Cardiac fibroblast (primary cell): ENCODE results near the gene KLHL5.

Experiments
- DNase-seq, 2 donors: peaks; one replicate each; pipeline versions ENCODE4 v3.0.0 to v3.0.0-alpha.2; 2010; ENCODE audit warnings: low read depth in 2 of 2
- H3K4me3 ChIP-seq, 2 donors: replicated peaks in 1 of 2; 1 replicate in 1 of 2; 2 replicates in 1 of 2; pipeline ENCODE4 v1.5.1; 2011; ENCODE audit warnings: low read depth in 2 of 2, low read length in 2 of 2, mild to moderate bottlenecking in 2 of 2, moderate library complexity in 1 of 2
- TF ChIP-seq, protein P1 (sequence below): IDR thresholded peaks from one replicate; pipeline ENCODE4 v1.5.1; 2011; ENCODE audit warnings: low read depth, mild to moderate bottlenecking, low read length, inconsistent platforms

The KLHL5 gene

DNA sequence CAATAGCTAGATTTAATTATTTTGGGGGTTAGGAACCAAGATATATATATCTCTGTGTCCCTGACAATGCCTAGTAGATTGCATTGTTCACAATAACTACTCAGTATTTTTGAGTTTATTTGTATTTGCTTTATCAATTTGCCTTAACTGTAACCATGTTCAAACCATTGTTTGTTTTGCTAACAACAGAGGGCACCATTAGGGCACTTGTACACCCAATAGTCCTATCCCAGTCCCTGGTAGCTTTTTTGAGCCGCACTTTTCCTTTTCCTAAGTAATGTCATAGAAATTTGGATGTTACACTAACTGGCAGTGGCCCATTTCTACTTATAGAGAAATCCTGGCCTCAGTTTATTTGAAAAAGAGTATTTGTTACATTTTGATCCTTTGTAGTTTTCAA, 575 bp upstream of the KLHL5 start:
- no peak for DNase-seq
- TF ChIP-seq, protein P1, sequence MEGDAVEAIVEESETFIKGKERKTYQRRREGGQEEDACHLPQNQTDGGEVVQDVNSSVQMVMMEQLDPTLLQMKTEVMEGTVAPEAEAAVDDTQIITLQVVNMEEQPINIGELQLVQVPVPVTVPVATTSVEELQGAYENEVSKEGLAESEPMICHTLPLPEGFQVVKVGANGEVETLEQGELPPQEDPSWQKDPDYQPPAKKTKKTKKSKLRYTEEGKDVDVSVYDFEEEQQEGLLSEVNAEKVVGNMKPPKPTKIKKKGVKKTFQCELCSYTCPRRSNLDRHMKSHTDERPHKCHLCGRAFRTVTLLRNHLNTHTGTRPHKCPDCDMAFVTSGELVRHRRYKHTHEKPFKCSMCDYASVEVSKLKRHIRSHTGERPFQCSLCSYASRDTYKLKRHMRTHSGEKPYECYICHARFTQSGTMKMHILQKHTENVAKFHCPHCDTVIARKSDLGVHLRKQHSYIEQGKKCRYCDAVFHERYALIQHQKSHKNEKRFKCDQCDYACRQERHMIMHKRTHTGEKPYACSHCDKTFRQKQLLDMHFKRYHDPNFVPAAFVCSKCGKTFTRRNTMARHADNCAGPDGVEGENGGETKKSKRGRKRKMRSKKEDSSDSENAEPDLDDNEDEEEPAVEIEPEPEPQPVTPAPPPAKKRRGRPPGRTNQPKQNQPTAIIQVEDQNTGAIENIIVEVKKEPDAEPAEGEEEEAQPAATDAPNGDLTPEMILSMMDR: no peak
- no peak overlapping the region for H3K4me3 ChIP-seq

DNA sequence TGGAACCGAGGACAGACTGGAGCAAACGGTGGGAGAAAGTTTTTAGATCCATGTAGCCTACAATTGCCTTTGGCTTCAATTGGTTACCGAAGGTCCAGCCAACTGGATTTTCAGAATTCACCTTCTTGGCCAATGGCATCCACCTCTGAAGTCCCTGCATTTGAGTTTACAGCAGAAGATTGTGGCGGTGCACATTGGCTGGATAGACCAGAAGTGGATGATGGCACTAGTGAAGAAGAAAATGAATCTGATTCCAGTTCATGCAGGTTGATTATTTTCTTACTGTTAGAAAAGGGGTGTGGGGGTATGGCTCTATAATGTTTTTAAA, 702 bp downstream of the KLHL5 start:
- TF ChIP-seq, protein P1: no peak

DNA sequence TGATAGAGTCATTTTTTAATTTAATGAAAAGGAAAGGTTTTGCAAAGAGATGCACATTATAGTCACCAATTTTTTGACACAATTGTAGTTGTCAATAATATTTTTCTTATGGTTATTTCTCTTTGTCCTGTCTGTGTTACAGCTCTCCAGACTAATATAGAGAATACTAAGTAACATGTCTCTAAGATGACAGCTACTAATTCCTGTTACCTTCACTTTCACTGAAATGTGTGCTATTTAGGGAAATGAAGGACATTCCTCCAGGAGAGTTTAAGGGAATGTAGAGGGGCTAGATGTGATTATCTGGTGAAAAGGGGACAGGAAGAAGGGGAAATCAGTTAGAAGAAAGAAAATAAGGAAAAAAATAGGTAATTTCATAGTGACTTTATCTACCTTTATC, 1.4 kb downstream of the KLHL5 start:
- TF ChIP-seq, protein P1: no peak
- DNase-seq: no peak

More for the DNA sequence above, 702 bp downstream of the KLHL5 start:
- no peak overlapping the region for H3K4me3 ChIP-seq
- DNase-seq: no peak

DNA sequence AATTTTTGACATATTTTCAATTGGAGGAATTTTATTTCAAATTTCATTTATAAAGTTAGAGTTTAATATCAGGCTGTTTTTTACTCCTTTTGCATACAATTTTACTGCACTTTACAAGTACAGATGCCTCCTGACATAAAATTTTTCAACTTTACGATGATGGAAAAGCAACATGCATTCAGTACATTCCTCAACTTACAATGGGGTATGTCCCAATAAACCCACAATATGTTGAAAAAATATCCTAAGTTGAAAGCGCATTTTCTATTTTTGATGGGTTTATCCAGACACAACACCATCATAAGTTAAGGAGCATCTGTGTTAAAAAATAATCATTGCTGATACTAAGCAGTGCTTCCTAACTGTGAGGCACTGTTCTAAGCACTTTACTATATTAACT, 4.3 kb downstream of the KLHL5 start:
- no peak overlapping the region for H3K4me3 ChIP-seq
- TF ChIP-seq, protein P1: no peak
- DNase-seq: no peak

More for the DNA sequence above, 1.4 kb downstream of the KLHL5 start:
- H3K4me3 ChIP-seq: no peak overlapping the region

DNA sequence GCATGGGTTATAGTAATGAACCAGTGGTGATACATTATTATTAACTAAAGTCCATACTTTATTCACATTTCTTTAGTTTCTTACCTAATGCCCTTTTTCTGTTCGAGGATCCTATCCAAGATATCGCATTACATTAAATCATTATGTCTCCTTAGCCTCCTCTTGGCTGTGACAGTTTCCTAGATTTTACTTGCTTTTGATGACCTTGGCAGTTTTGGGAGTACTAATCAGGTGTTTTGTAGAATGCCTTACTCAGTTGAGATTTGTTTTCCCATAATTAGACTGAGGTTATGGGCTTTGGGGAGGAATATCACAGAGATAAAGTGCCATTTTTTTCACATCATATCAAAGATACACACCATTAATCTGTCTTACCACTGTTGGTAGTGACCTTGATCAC, 5.0 kb downstream of the KLHL5 start:
- H3K4me3 ChIP-seq: no peak overlapping the region
- no peak for DNase-seq
- TF ChIP-seq, protein P1: no peak

DNA sequence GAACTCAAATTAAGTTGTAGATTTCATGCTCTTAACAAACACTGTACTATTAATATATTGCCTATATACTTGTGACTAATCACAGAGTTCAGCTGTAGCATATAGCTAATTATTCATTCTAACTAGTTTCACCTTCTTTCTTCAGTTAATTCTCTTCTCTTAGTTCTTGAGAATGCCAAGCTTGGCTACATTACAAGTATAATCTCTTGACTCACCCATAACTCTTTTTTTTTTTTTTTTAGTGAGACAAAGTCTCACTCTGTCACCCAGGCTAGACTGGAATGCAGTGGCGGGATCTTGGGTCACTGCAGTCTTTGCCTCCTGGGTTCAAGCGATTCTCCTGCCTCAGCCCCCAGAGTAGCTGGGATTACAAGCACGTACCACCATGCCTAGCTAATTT, 5.4 kb downstream of the KLHL5 start:
- peak; percentile 22 to 45 for DNase-seq
- TF ChIP-seq, protein P1: no peak
- no peak overlapping the region for H3K4me3 ChIP-seq

DNA sequence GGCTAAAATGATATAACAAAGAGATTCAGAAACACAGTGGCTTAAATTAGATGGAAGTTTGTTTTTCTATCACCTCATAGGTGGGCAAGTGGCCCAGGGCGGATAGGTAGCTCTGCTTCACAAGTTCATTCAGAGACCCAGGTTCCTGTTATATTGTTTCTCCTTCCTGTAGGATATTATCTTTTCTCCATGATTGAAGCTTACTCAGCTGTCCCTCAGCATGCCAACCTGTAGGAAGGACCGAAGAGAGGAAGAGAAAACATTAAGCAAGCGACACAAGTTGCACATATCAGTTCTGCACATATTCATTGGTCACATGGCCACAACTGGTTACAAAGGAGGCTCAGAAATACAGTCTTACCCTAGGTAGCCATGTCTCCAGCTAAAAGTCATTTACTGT, 6.9 kb downstream of the KLHL5 start:
- TF ChIP-seq, protein P1: no peak
- H3K4me3 ChIP-seq: no peak overlapping the region
- no peak for DNase-seq
